Uterus (tissue), 4 donors: ENCODE data around the gene AAGAB. TPM values are rescaled to one million over a fixed set of nuclear protein-coding genes. Genes with fewer than 3 reads are reported as not detected.
"Not testable (repeated sequence)": the region's sequence is repeated elsewhere in the genome, so short reads cannot be mapped to it uniquely, and the experiment has no call there.

Experiments
- DNase-seq, 2 donors: peaks; one replicate each; pipeline ENCODE4 v3.0.0-alpha.2; 2019 to 2020
- H3K27ac ChIP-seq, 2 donors: fragments of 200-600 bp; sonication (generic); 1 replicate in 1 of 2; 2 replicates in 1 of 2; pipeline ENCODE4 v1.5.1; 2016 to 2018
- H3K27me3 ChIP-seq, 2 donors: fragments of 200-600 bp; sonication (generic); one replicate each; pipeline ENCODE4 v1.5.1; 2018 to 2019; ENCODE audit warnings: control low read depth in 1 of 2
- H3K36me3 ChIP-seq, 2 donors: fragments of 200-600 bp; sonication (generic); one replicate each; pipeline ENCODE4 v1.5.1; 2019; ENCODE audit warnings: control low read depth in 1 of 2
- H3K4me1 ChIP-seq, 2 donors: fragments of 200-600 bp; sonication (generic); one replicate each; pipeline ENCODE4 v1.5.1; 2018 to 2019; ENCODE audit warnings: control low read depth in 1 of 2
- H3K4me3 ChIP-seq, 2 donors: fragments of 200-600 bp; sonication (generic); 1 replicate in 1 of 2; 2 replicates in 1 of 2; pipeline ENCODE4 v1.5.1; 2018 to 2019; ENCODE audit warnings: mild to moderate bottlenecking in 1 of 2
- H3K9me3 ChIP-seq, 2 donors: fragments of 200-600 bp; sonication (generic); one replicate each; pipeline ENCODE4 v1.5.1; 2019; ENCODE audit warnings: control low read depth in 1 of 2
- CTCF ChIP-seq, 4 experiments: fragments of 200-600 bp in 2 of 4; fragments of 450-650 bp in 2 of 4; sonication (generic) in 2 of 4; IDR thresholded peaks; one replicate each; pipeline ENCODE4 v1.5.1; 2016 to 2019; ENCODE audit warnings: antibody characterized with exemption in 4 of 4, mild to moderate bottlenecking in 2 of 4, moderate library complexity in 1 of 4
- POLR2A ChIP-seq, 2 donors: fragments of 450-650 bp; IDR thresholded peaks; one replicate each; pipeline ENCODE4 v1.6.1; 2016; ENCODE audit warnings: antibody characterized with exemption in 2 of 2, mild to moderate bottlenecking in 1 of 2, moderate library complexity in 1 of 2
- intact Hi-C: fragments of 100-400 bp; cut with DNase I; formaldehyde crosslinking; loops from one replicate; pipeline ENCODE4 v1.15.1; 2023; ENCODE audit warnings: low total_unique reads
- total RNA-seq, 4 donors: library from RNA; depleted of rRNA in 3 of 4; stranded (reverse); fragments of >200 nt in 3 of 4; gene quantifications; one replicate each; pipeline versions ENCODE4 v1.1.0 to v1.2.4, GENCODE V29; 2014 to 2023
- donor health status: DM: yes; HTN: yes; CAD: no.

Gene AAGAB
- total RNA-seq, 4 donors from 2014 or later, result 25.5 to 44.8 (median 39.4) TPM

- Histone ChIP-seq H3K4me1 (peaks cover 11% of the 10 kb centered on the region in 2 donors), H3K27me3 (no peaks in the 10 kb centered on the region), H3K9me3 (no peaks in the 10 kb centered on the region), H3K36me3 (no peaks in the 10 kb centered on the region), H3K4me3 (no peak overlapping the region), H3K27ac (no peak overlapping the region)
- DNase-seq, result no peak
- no peak for TF ChIP-seq POLR2A (IDR thresholded peaks at IDR 0.05)
- TF ChIP-seq CTCF (IDR thresholded peaks at IDR 0.05), result no peak
- intact Hi-C loops, result no loop called here
Observed at GRCh38 chr15:67156834-67157233, 97.6 kb downstream of the AAGAB start.

GRCh38 chr15:67156426-67156825 lies 98.0 kb downstream of the AAGAB start:
- intact Hi-C loops, result no loop called here
- Histone ChIP-seq H3K27ac (no peak overlapping the region), H3K4me1 (peaks cover 11% of the 10 kb centered on the region in 2 donors), H3K27me3 (no peaks in the 10 kb centered on the region), H3K9me3 (no peaks in the 10 kb centered on the region), H3K36me3 (no peaks in the 10 kb centered on the region), H3K4me3 (no peak overlapping the region)
- no peak for DNase-seq
- TF ChIP-seq POLR2A (IDR thresholded peaks at IDR 0.05), result no peak
- TF ChIP-seq CTCF (IDR thresholded peaks at IDR 0.05), result no peak

GRCh38 chr15:67154249-67154648 lies 100.2 kb downstream of the AAGAB start:
- DNase-seq, result no peak
- Histone ChIP-seq H3K27me3 (no peaks in the 10 kb centered on the region), H3K4me1 (peaks cover 13 to 20% of the 10 kb centered on the region in 2 donors), H3K27ac (peak overlapping the region; percentile 7 to 36), H3K4me3 (no peak overlapping the region), H3K9me3 (no peaks in the 10 kb centered on the region), H3K36me3 (no peaks in the 10 kb centered on the region)
- TF ChIP-seq CTCF (IDR thresholded peaks at IDR 0.05) (no peak), POLR2A (IDR thresholded peaks at IDR 0.05) (no peak)
- intact Hi-C loops, result no loop called here

GRCh38 chr15:67153044-67153443 lies 101.4 kb downstream of the AAGAB start:
- peaks cover 20 to 21% of the 10 kb centered on the region in 2 donors for H3K4me1 ChIP-seq
- H3K27ac ChIP-seq, result peak overlapping the region; percentile 61 to 91
- H3K4me3 ChIP-seq, H3K36me3 ChIP-seq, H3K27me3 ChIP-seq, intact Hi-C loops, DNase-seq, H3K9me3 ChIP-seq: not testable (repeated sequence)

- intact Hi-C loops, result no loop called here
- no peak for TF ChIP-seq POLR2A (IDR thresholded peaks at IDR 0.05)
- no peak for TF ChIP-seq CTCF (IDR thresholded peaks at IDR 0.05)
- no peaks in the 10 kb centered on the region for H3K9me3 ChIP-seq
- H3K27ac ChIP-seq, result peak overlapping the region; percentile 61 to 91
- peaks cover 18 to 24% of the 10 kb centered on the region in 2 donors for H3K4me1 ChIP-seq
- no peak for DNase-seq
- no peak overlapping the region for H3K4me3 ChIP-seq
- H3K36me3 ChIP-seq, result no peaks in the 10 kb centered on the region
- H3K27me3 ChIP-seq, result no peaks in the 10 kb centered on the region
Observed at GRCh38 chr15:67152429-67152828, 102.0 kb downstream of the AAGAB start.

Other genes with a start within 250 kb of the AAGAB start
- 10 to 100 TPM; 14.3 to 66.9 (median 32.3) TPM for gene SMAD3, start 189.1 kb downstream of the AAGAB start, total RNA-seq
- 1 to 10 TPM in 3 of 4 donors, under 1 TPM in 1; 0.26 to 3.0 (median 1.7) TPM for gene IQCH, start 125 bp upstream of the AAGAB start, total RNA-seq